A673 (cell line): Measurements from ENCODE around the gene LRSAM1.

Experiments
- CTCF ChIP-seq: fragments of 300-800, 200-600 bp; sonication (generic); conservative IDR thresholded peaks from 2 replicates; pipeline ENCODE4 v1.5.1; 2017; ENCODE audit warnings: low read depth, mild to moderate bottlenecking, antibody characterized with exemption, low read length, moderate library complexity, mixed read lengths
- EZH2 ChIP-seq: fragments of 200-600 bp; sonication (generic); IDR thresholded peaks from 2 replicates; pipeline ENCODE4 v1.6.1; 2017; ENCODE audit warnings: borderline replicate concordance, low read depth, mild to moderate bottlenecking, mixed read lengths, antibody characterized with exemption, low read length; ENCODE audit not compliant: poor library complexity, severe bottlenecking

GRCh38 chr9:127534931-127535330 is 83.6 kb downstream of the LRSAM1 start:
- TF ChIP-seq CTCF, result no peak
- TF ChIP-seq EZH2, result no peak
